Vagina (tissue), 2 donors: ENCODE results near the gene TRABD2A.

ENCODE experiments used
- CTCF ChIP-seq, 3 experiments: fragments of 450-650 bp in 2 of 3; fragments of 200-600 bp in 1 of 3; sonication (generic) in 1 of 3; IDR thresholded peaks; one replicate each; pipeline ENCODE4 v1.5.1; 2017 to 2019; ENCODE audit warnings: antibody characterized with exemption in 3 of 3, mild to moderate bottlenecking in 2 of 3, moderate library complexity in 2 of 3
- POLR2A ChIP-seq, 2 donors: fragments of 450-650 bp; IDR thresholded peaks; one replicate each; pipeline ENCODE4 v1.6.1; 2017; ENCODE audit warnings: antibody characterized with exemption in 2 of 2, mild to moderate bottlenecking in 2 of 2, moderate library complexity in 2 of 2
- POLR2AphosphoS5 ChIP-seq, 2 donors: sonication (generic); formaldehyde crosslinking; IDR thresholded peaks; one replicate each; pipeline ENCODE4 v1.9.0; 2017; ENCODE audit warnings: antibody characterized with exemption in 2 of 2, mild to moderate bottlenecking in 2 of 2, low read depth in 1 of 2; ENCODE audit not compliant: insufficient read depth in 1 of 2

DNA sequence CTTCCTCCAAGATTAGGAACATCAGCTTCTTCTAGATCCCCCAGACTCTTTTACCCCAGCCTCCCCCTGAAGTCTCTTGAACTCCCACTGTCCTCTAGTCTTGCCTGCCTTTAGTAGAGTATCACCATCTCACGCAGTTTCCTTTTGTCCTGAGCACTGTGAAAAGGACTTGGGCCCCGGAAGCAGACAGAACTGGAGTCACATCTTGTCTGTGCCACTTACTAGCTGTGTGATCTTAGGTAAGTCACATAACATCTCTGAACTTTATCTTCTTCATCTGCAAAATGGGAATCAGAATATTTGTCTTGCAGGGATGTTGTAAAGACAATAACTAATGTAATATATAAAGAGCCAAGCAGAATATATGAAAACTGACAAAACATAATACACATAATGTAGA is 8.4 kb upstream of the TRABD2A start:
- TF ChIP-seq POLR2A (IDR thresholded peaks at IDR 0.05) (no peak), POLR2AphosphoS5 (IDR thresholded peaks at IDR 0.05; ENCODE audit: insufficient read depth in 1 of 2, low read depth in 1 of 2) (no peak), CTCF (IDR thresholded peaks at IDR 0.05) (no peak)
